ENCODE results near the gene PDK2.
"Not testable (repeated sequence)": the region's sequence is repeated elsewhere in the genome, so short reads cannot be mapped to it uniquely, and the experiment has no call there.

The PDK2 gene

DNA sequence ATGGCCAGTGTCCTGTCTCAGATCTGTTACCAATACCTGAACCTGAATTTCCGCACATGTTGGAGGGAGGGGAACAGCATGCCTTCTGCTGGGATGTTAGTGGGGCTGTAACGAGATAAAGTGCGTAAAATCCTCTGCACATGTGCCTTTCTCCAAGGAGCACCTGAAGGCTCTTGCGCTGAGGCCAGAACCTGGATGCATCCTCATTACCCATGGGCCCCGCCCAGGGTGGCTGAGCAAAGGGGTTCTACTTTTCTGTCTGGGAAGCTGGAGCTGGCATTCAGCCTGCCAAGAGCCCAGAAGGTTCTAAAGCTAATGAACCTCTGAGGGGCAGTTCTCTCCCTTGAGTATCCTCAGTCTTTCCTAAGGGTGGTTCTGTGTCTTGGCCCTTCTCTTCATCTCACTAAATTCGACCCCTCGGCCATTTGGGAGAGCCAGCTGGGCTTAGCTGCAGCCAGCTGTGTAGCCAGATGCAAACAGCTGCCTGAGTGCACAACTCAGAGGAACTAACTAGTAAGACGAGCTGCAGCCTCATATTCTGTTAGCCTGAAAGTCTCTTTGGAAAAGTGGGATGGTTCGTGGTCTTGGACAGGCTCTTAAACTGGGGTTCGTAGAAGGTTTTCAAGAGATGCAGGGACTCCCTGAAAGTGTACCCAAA, 36.7 kb upstream of the PDK2 start:
- DNase-seq (ENCODE audit: low read depth in 2 of 2), result no peak

DNA sequence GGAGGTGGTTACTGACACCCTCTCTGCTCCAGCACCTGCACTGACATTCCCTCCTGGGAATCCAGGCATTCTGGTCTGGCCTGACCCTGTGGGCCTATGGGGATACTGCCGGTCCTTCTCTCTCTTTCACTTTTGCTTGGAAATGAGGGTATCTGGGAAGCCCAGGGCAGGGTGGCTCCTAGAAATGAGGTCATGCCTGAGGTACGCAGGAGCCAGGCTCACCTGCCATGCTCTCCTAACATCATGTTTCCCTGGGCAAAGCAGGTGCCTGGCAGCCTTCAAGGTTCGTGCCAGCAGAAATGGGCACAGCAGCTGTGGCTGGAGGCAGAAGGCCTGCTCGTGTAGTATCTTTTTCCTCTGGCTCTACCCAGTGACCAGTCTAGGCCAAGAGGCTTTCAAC, 35.9 kb upstream of the PDK2 start:
- DNase-seq (ENCODE audit: low read depth in 2 of 2), result no peak

GRCh38 chr17:50059759-50060273, 35.3 kb upstream of the PDK2 start:
- no peak for DNase-seq (ENCODE audit: low read depth in 2 of 2)

- DNase-seq (ENCODE audit: low read depth in 2 of 2), result no peak
Observed at GRCh38 chr17:50060951-50061712, 34.0 kb upstream of the PDK2 start.

- not testable (repeated sequence) for DNase-seq (ENCODE audit: low read depth in 2 of 2)
Observed at GRCh38 chr17:50061713-50062045, 33.5 kb upstream of the PDK2 start.

DNA sequence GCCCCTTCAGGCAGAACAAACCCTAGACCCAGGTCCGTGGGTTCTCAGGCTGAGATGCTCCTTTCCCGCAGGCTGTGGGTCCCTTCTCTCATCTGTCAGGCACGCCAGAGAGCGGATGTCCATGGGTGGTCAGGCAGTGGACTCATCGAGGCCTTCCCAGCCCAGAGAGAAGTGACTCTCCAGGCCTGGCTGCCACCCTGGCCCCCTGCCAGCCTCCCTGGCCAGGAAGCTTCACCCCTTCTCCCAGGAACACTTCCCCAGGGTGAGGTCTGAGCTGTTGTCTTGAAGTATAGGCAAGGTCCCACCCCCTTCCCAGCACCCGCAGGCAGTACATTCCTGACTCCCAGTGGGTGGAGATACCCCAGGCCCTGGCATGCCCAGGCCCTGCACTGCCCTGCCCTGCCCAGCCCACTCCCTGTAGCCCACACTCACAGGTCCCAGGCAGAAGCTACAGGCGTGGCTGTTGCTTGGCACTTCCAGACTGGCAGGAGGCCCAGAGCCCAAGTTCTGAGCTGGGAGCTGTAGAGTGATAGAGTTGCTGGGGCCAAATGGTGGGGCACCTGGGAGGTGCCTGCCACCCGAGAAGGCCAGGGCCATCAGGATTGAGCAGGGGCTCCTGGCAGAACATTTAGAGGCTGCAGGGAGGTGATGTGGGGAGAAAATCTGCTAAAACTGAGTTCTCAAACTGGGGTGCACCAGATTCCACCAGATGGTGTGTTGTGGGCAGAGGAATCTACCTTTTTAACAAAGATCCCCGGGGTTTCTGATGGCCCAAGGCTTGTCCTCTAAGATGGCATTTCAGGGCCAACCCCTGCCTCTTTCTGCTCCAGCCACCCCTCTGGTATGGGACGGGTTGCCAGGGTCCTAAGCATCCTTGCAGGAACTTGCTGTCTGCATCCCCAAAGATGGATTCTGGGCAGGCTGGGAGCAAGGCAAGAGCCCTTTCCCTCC, 32.6 kb upstream of the PDK2 start:
- no peak for DNase-seq (ENCODE audit: low read depth in 2 of 2)

- no peak for DNase-seq (ENCODE audit: low read depth in 2 of 2)
Observed at GRCh38 chr17:50063561-50064252, 31.4 kb upstream of the PDK2 start.

GRCh38 chr17:50064253-50065001, 30.7 kb upstream of the PDK2 start:
- DNase-seq (ENCODE audit: low read depth in 2 of 2), result no peak

GRCh38 chr17:50065056-50065455, 30.1 kb upstream of the PDK2 start:
- no peak for DNase-seq (ENCODE audit: low read depth in 2 of 2)

DNA sequence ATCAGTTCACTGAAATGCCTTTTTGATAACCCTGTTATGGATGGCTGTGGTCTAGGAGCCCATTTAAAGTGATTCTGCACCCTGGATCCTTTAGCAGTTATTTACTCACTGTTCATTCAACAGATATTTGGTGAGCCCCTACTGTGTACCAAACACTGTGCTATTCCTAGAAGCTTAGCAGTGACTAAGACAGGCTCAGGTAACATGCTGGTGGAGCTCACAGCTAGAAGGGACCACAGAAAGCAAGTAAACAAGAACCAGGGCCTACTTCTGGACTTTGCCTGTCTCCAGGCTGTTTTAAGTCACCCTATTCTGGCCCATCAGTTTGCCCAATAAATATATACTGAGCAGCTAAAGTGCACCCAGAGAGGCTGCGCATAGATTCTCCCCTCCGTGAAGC, 28.2 kb upstream of the PDK2 start:
- DNase-seq (ENCODE audit: low read depth in 2 of 2), result no peak

DNA sequence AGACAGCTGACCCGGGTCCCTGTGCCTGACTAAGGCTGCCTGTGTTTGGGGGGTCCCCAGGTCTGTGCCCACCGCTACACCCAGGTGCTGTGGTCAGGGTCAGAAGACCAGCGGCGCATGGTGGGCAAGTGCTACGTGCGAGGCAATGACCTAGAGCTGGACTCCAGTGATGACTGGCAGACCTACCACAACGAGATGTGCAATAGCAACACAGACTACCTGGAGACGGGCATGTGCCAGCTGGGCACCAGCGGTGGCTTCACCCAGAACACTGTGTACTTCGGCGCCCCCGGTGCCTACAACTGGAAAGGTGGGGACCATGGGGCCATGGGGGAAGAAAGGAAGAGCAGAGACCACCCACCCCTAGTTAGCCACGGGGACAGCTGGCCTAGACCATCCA, 27.2 kb upstream of the PDK2 start:
- DNase-seq (ENCODE audit: low read depth in 2 of 2), result no peak

GRCh38 chr17:50070908-50071680, 24.1 kb upstream of the PDK2 start:
- DNase-seq (ENCODE audit: low read depth in 2 of 2), result no peak

GRCh38 chr17:50071692-50072091, 23.5 kb upstream of the PDK2 start:
- DNase-seq (ENCODE audit: low read depth in 2 of 2), result no peak

DNA sequence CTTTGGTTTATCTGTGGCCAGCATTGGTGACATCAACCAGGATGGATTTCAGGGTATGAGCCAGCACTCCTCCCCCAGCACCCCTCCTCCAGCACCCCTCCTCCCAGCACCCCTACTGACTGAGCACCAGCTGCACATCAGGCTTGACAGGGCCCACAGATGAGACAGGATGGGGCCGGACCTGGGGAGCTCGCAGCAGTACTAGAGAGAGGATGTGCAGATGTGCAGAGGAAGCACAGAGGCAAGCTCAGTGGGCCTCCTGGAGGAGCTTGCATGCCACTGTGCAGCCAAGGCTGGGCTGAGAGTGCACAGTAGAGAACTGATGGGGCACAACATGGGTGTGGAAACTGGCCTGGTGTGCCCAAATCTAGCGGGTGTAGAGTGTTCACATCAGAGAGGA, 23.0 kb upstream of the PDK2 start:
- no peak for DNase-seq (ENCODE audit: low read depth in 2 of 2)

GRCh38 chr17:50072925-50073324, 22.2 kb upstream of the PDK2 start:
- no peak for DNase-seq (ENCODE audit: low read depth in 2 of 2)

- no peak for DNase-seq (ENCODE audit: low read depth in 2 of 2)
Observed at GRCh38 chr17:50074227-50074626, 20.9 kb upstream of the PDK2 start.

DNA sequence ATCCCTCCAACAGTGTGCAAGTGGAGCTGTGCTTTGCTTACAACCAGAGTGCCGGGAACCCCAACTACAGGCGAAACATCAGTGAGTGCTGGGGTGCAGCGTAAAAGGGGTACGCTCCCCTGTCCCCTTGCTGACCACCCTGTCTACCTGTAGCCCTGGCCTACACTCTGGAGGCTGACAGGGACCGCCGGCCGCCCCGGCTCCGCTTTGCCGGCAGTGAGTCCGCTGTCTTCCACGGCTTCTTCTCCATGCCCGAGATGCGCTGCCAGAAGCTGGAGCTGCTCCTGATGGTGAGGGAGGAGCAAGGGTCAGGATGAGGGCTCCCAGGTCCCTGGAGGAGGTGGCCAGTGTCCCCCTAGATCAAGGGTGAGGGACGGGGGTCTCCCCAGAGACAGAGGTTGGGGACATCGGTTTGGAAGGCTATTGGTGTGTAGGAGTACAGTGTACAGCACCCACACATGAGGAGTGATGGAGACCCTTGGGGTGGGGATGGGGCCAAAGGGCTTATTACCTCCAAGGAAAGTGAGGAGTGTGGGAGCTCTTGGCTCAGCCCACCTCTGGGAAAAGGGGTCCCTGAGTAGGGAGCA, 19.6 kb upstream of the PDK2 start:
- no peak for DNase-seq (ENCODE audit: low read depth in 2 of 2)

DNA sequence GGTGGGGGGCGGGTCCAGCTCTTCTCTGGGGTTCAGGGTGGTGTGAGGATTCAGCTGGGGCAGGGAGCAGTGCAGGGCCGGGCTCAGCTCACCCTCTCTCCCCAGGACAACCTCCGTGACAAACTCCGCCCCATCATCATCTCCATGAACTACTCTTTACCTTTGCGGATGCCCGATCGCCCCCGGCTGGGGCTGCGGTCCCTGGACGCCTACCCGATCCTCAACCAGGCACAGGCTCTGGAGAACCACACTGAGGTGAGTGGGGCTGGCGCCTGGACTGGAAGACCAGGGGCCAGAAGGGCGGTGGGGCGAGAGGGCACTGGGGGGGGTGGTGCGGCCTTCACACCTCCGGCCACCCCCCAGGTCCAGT, 18.9 kb upstream of the PDK2 start:
- no peak for DNase-seq (ENCODE audit: low read depth in 2 of 2)

DNA sequence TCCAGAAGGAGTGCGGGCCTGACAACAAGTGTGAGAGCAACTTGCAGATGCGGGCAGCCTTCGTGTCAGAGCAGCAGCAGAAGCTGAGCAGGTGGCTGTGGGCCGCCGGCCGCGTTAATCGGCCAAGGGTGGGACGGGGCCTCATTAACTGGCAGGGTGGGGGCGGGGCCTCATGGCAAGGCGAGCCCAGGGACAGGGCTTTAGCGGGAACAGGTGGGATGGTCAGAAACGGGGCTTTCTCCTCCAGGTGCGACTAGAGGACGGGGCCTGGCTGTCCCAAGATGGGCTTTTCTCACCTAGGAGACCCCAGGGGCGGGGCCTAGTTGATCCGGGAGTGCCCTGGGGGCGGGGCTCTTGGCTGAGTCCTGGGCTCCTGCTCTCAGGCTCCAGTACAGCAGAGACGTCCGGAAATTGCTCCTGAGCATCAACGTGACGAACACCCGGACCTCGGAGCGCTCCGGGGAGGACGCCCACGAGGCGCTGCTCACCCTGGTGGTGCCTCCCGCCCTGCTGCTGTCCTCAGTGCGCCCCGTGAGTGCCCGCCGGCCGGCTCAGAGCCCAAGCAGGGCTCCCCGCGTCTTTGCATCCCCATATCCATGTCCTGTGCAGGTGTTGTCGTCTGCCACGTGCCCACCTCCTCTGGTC, 18.4 kb upstream of the PDK2 start:
- no peak for DNase-seq (ENCODE audit: low read depth in 2 of 2)

Data from stimulated activated CD4-positive, alpha-beta T cell treated with anti-CD3 and anti-CD28 coated beads, Interleukin-1b, Interleukin-23, amount 100 ng/mL, for 4 hours (primary cell).